ENCODE measurements around the gene MUC3A. TPM values are rescaled to one million over a fixed set of nuclear protein-coding genes. Genes with fewer than 3 reads are reported as not detected.

MUC3A gene
- total RNA-seq, 1 donor from 2014 or later = not detected

- no peak for DNase-seq (ENCODE audit: low read depth in 2 of 2)
Observed at GRCh38 chr7:100946766-100947365, 2.5 kb upstream of the MUC3A start.

- DNase-seq (ENCODE audit: low read depth in 2 of 2) = no peak
Observed at GRCh38 chr7:100947792-100948191, 1.5 kb upstream of the MUC3A start.

GRCh38 chr7:100949933-100950443, 654 bp downstream of the MUC3A start:
- no peak for DNase-seq (ENCODE audit: low read depth in 2 of 2)

GRCh38 chr7:100951172-100951571, 1.8 kb downstream of the MUC3A start:
- no peak for DNase-seq (ENCODE audit: low read depth in 2 of 2)

- DNase-seq (ENCODE audit: low read depth in 2 of 2) = no peak
Observed at GRCh38 chr7:100951888-100952560, 2.7 kb downstream of the MUC3A start.

- no peak for DNase-seq (ENCODE audit: low read depth in 2 of 2)
Observed at GRCh38 chr7:100952641-100953040, 3.3 kb downstream of the MUC3A start.

GRCh38 chr7:100957832-100958421, 8.6 kb downstream of the MUC3A start:
- peak; percentile 29 to 35 for DNase-seq (ENCODE audit: low read depth in 2 of 2)

- no peak for DNase-seq (ENCODE audit: low read depth in 2 of 2)
Observed at GRCh38 chr7:100959894-100960293, 10.6 kb downstream of the MUC3A start.

GRCh38 chr7:100962537-100962936, 13.2 kb downstream of the MUC3A start:
- DNase-seq (ENCODE audit: low read depth in 2 of 2) = no peak

- DNase-seq (ENCODE audit: low read depth in 2 of 2) = no peak
Observed at GRCh38 chr7:100963386-100963785, 14.1 kb downstream of the MUC3A start.

GRCh38 chr7:100963874-100964273, 14.5 kb downstream of the MUC3A start:
- no peak for DNase-seq (ENCODE audit: low read depth in 2 of 2)

- DNase-seq (ENCODE audit: low read depth in 2 of 2) = no peak
Observed at GRCh38 chr7:100964630-100965029, 15.3 kb downstream of the MUC3A start.

- no peak for DNase-seq (ENCODE audit: low read depth in 2 of 2)
Observed at GRCh38 chr7:100965045-100965722, 15.8 kb downstream of the MUC3A start.

- DNase-seq (ENCODE audit: low read depth in 2 of 2) = peak; percentile 66 to 76
Observed at GRCh38 chr7:100965723-100966541, 16.6 kb downstream of the MUC3A start.

- DNase-seq (ENCODE audit: low read depth in 2 of 2) = no peak
Observed at GRCh38 chr7:100966542-100967291, 17.4 kb downstream of the MUC3A start.

GRCh38 chr7:100967292-100967863, 18.0 kb downstream of the MUC3A start:
- no peak for DNase-seq (ENCODE audit: low read depth in 2 of 2)

- DNase-seq (ENCODE audit: low read depth in 2 of 2) = no peak
Observed at GRCh38 chr7:100968031-100968430, 18.7 kb downstream of the MUC3A start.

GRCh38 chr7:100968650-100969049, 19.3 kb downstream of the MUC3A start:
- no peak for DNase-seq (ENCODE audit: low read depth in 2 of 2)

- no peak for DNase-seq (ENCODE audit: low read depth in 2 of 2)
Observed at GRCh38 chr7:100969066-100969615, 19.8 kb downstream of the MUC3A start, which contains the start of gene MUC12. Gene MUC12, plus strand, starts transcription at chr7:100969565. Its CDS starts 58 bp downstream, at chr7:100969623.

Measured in lung microvascular endothelial cell (primary cell).